AG08396 (cell line): ENCODE results near the gene VAMP1.
A peak's percentile ranks its signal among the peaks of the same experiment; 100 is the strongest.
"Not testable (repeated sequence)": the region's sequence is repeated elsewhere in the genome, so short reads cannot be mapped to it uniquely, and the experiment has no call there.

Source experiments
- DNase-seq: peaks from one replicate; pipeline ENCODE4 v3.0.0; 2012; ENCODE audit warnings: low spot score, mixed read lengths

VAMP1 gene, protein sequence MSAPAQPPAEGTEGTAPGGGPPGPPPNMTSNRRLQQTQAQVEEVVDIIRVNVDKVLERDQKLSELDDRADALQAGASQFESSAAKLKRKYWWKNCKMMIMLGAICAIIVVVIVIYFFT

DNA sequence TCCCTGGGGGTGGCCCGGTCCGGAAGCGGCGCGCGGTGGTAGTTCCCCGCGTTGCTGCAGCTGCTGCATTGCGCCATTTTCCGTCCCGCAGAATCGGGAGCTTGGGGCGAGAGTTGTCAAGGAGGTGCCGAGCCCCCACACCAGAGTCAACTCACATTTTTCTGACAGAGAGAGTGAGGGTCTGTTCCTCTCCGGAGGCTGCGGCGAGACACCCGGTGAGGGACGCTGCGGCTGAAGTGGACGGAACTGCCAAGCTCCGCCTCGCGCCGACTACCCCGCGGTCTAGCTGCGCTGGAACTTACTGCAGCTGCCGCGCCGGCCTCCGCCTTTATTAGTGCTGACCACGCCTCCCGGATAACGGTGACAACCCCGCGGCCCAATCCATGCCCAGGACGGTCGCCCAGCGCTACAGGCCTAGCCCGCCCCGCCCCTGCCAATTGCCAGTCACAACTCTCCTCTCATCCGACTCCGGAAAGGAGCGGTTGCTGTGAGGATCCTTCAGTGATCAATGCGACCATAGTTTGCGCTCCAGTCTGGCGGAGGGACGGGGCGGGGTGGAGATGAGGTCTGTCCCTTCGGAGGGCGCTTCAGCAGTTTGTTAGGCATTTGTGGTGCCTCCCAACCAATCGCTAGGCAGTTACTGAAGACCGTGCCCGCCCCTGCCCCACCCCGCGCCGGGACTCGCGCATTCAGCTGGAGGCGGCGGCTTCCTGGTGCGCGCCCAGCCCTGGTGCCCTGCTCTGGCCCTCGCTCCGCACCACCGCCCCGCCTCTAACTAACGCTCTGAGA lies at the start of gene VAMP1:
Gene VAMP1, minus strand, starts transcription at position 303 of the 789 bp plus-strand sequence. Its CDS starts 146 bp downstream, at position 157.
- DNase-seq, result peak; percentile 98

DNA sequence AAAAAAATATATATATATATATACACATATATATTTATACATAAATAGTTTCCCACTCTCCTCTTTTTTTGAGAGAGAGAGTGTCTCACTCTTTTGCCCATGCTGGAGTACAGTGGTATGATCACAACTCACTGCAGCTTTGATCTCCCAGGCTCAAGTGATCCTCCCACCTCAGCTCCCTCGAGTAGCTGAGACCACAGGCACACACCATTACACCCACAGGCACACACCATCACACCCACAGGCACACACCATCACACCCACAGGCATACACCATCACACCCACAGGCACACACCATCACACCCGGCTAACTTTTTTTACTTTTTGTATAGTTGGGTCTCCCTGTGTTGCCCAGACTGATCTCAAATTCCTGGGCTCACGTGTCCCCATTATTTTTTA lies 49.7 kb upstream of the VAMP1 start:
- DNase-seq, result no peak

DNA sequence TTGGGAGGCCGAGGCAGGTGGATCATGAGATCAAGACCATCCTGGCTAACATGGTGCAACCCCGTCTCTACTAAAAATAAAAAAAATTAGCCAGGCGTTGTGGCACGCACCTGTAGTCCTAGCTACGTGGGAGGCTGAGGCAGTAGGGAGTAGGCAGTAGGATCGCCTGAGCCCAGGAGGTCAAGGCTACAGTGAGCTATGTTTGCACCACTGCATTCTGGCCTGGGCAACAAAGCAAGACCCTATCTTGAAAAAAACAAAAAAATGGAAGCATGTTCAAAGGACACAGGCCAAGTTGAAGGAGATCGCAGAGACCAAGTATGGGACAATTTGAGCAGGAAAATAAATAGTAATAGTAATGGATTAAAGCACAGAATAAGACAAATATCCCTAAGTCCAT lies 37.6 kb upstream of the VAMP1 start:
- DNase-seq, result no peak

DNA sequence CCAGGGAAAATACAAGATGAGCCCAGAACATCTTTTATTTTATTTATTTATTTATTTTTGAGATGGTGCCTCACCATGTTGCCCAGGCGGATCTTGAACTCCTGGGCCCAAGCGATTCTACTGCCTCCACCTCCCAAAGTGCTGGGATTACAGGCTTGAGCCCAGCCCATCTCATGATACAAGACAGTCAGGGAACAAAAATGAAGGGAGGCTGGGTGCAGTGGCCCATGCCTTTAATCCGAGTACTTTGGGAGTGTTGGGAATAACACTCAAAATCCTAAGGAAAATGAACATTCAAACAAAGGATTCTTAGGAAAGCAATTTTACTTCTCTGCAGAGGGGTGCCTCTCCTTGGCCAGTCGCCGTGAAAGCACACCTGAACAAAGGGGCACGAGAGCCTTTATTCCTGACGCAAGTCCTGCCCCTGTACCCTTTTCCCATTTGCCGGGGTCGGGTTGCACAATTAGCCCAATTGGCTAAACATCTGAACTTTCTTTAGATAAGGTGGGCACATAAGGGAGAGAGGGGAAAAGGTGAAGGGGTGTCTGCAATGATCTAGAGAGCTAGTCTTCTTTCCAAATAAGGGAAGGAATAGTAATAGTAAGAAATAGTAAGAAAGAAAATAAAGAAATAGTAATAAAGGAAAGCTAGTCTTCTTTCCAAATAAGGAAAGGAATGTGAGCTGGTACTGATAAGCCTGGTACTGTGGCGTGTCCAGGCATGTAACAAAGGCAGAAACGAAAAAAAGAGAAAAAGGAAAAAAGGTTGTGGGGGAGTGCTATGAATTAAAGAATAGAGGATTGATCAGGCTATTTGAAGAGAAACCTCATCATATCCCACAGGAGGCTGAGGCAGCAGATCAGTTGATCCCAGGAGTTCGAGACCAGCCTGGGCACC lies 36.9 kb upstream of the VAMP1 start:
- DNase-seq, result no peak

DNA sequence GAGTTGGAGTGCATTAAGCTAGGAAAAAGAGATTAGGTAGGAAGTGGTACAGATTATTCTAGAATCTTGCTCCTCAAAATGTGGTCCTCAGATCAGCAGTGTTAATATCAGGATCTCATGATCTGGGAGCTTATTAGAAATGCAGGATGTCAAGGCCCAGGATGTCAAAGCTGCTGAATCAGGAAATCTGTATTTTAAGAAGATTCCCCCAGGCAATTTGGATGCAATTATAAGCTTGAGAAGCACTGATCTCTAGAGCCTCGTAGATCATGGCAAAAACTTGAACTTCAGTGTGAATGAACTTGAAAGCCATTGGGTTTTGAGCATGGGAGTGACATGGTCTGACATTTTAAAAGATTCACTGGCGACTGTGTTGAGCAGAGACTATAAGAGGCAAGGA lies 30.0 kb upstream of the VAMP1 start:
- no peak for DNase-seq

DNA sequence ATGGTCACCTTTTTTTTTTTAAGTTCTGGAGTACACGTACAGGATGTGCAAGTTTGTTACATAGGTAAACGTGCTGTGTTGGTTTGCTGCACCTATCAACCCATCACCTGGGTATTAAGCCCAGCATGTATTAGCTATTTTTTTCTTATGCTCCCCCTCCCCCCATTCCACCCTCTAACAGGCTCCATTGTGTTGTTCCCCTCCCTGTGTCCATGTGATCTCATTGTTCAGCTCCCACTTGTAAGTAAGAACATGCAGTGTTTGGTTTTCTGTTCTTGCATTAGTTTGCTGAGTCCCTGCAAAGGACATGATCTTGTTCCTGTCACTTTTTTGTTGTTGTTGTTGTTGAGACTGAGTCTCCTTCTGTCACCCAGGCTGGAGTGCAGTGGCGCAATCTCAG lies 26.8 kb upstream of the VAMP1 start:
- DNase-seq, result not testable (repeated sequence)

DNA sequence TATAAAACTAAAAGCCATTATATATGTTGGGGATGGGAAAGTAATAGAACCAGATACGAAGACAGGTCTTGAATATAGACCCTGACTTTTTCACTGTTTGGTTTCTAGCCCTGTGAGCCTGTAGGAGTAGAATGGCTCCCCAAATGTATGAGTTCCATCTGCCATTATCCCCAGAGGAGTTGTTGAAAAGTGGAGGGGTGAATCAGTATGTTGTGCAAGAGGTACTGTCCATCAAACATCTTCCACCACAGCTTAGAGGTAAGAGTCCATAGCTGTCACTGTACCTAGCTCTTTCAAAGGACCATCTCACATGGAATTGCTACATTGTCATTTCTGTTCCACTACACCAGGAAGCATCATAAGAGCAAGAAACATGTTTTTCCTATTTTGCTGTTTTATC lies 24.5 kb upstream of the VAMP1 start:
- no peak for DNase-seq

DNA sequence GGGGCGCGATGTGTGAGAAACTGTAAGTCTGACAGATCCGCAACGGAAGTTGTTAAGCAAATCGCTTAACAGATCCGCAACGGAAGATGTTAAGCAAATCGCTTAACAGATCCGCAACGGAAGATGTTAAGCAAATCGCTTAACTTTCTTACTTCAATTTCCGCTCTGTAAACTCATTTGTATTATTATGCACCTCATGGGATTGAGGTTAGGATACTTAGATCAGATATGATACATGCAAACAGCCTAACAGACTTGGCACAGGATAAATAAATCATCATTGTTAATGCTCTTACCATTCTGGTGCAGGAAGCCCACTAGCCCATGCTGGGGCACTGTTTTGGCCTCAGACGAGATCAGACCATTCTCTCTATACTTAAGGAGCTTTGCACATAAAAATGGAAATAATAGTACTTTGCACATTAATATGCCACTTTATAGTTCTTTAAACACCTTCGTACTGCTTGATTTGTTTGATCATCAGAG lies 23.8 kb upstream of the VAMP1 start:
- peak; percentile 5 for DNase-seq

DNA sequence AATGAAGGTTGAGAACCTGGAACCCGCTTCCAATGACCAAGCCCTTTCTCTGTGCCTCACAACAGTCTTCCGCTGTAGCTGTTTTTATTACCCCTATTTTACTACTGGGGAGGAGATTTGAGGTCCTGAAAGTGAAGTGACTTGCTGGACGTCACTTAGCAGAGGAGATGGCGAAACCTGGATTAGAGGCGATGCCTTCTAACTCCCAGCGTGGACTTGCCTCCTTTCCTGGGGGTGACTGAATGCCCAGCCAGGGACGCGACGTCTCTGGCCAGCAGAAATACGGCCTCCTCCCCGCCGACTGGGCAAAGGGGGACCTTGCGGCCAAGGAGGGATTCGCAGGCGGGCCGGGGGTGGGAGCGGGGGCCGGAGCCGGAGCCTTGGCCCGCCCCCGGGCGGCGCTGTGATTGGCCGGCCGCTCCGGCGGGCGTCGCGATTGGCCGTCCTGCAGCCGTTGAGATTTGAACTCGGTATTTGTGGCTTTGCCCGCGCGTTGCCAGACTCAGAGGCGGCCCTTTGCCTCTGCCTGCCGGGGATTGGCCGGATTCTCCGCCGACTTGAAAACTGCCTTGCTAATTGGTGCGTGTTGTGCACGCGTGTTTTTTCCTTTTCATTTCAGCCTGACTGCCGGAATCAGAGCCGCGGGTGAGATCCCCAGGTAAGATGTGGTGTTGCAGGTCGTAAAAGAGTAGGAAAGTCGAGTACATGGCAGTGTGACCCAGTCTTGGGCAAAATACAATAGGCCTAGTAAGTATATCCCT lies 23.2 kb upstream of the VAMP1 start, which contains the start of gene NCAPD2:
Gene NCAPD2, plus strand, starts transcription at position 606 of the 761 bp plus-strand sequence. CDS start 997 bp downstream, outside the sequence.
- peak; percentile 98 for DNase-seq

DNA sequence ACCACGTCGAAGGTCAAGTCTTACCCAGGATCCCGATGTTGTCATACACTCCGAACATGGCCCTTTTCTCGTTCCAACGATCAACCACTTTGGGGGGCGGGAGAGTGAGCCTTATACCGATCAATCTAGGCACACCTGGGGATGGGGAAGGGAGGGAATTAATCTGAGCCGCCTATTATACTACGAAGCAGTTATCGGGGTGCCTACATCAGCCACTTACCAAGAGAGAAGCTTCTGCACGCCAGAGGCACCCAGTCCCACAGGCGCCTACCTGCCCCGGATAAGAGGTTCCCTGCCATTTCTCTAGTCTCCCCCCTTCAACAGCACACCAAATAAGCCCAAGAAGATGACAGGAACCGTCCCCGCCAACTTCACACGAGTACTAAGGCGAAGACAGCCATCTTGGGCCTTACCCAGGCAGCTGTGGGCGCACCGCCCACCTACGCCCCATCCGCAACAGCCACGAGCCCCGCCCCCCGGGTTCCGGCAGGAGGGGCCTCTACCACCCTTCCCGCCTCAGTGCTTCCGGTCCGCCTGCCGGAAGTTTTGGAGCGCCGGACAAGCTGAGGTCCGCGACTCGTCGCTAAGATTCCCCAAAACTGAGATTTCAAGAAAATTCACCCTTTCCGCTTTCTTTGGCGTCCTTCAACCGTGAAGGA lies 22.5 kb upstream of the VAMP1 start, which contains the start of gene MRPL51:
Gene MRPL51, minus strand, starts transcription at position 425 of the 659 bp plus-strand sequence. Its CDS starts 126 bp downstream, at position 299.
- DNase-seq, result peak; percentile 94

DNA sequence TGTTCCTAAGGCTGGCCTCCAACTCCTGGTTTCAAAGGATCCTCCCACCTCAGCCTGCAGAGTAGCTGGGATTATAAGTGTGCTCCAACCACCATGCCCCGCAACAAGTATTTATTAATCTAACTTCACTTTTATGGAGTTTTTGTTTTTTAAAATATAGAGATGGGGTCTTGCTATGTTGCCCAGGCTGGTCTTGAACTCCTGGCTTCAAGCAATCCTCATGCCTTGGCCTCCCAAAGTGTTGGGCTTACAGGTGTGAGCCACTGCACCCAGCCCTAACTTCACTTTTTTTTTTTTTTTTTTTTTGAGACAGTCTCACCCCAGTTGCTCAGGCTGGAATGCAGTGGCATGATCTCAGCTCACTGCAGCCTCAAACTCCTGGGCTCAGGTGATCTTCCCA lies 20.2 kb upstream of the VAMP1 start:
- DNase-seq, result not testable (repeated sequence)

DNA sequence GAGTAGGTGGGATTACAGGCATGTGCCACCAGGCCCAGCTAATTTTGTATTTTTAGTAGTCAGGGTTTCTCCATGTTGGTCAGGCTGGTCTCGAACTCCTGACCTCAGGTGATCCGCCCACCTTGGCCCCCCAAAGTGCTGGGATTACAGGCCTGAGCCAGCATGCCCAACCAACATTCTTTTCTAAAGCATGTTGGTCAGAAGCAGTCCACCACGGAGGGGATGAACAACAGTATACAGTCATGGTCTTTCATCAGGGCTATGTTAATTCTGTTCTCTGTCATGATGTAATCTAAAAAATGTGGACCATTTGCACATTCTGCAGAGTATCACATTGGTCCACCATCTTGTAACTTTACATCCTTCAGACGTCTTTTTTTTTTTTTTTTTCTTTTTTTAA lies 19.0 kb upstream of the VAMP1 start:
- no peak for DNase-seq

DNA sequence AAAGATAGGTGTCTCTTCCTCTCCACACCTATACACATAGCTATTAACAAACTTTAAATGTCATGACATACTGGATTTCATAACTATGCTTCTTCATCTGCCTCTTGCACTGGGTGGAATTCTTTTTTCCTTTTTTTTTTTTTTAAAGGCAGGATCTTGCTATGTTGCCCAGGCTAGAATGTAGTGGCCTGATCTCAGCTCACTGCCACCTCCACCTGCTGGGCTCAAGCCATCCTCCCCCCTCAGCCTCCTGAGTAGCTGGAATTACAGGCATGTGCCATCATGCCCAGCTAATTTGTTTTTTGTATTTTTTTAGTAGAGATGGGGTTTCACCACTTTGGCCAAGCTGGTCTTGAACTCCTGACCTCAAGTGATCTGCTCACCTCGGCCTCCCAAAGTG lies 17.8 kb upstream of the VAMP1 start:
- no peak for DNase-seq

DNA sequence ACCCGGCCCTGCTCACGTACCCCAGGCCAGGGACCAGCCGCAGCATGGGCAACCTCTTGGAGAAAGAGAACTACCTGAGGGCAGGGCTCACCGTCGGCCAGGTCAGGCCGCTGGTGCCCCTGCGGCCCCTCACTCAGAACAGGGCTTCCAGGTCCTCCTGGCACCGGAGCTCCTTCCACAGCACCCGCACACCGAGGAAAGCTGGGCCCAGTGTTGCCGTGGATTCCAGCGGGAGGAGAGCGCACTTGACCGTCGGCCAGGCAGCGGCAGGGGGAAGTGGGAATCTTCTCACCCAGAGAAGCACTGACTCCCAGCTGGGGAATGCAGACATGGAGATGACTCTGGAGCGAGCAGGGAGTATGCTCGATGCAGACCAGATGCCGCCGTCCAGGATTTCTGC lies 7.9 kb upstream of the VAMP1 start:
- no peak for DNase-seq

DNA sequence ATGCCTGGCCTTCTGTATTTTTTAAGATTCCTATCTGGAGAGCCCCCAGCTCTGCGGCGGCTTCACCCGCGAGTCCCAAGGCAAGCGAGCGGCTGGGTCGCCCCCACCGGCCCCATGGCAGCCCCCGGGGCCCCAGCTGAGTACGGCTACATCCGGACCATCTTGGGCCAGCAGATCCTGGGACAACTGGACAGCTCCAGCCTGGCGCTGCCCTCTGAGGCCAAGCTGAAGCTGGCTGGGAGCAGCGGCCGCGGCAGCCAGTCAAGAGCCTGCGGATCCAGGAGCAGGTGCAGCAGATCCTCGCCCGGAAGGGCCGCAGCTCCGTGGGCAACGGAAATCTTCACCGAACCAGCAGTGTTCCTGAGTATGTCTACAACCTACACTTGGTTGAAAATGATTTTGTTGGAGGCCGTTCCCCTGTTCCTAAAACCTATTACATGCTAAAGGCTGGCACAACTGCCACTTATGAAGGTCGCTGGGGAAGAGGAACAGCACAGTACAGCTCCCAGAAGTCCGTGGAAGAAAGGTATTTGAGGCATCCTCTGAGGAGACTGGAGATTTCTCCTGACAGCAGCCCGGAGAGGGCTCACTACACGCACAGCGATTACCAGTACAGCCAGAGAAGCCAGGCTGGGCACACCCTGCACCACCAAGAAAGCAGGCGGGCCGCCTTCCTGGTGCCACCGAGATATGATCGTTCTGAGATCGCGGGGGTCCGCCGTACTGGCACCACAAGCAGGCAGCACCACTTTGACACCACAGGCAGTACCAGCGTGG lies 7.3 kb upstream of the VAMP1 start:
- not testable (repeated sequence) for DNase-seq

DNA sequence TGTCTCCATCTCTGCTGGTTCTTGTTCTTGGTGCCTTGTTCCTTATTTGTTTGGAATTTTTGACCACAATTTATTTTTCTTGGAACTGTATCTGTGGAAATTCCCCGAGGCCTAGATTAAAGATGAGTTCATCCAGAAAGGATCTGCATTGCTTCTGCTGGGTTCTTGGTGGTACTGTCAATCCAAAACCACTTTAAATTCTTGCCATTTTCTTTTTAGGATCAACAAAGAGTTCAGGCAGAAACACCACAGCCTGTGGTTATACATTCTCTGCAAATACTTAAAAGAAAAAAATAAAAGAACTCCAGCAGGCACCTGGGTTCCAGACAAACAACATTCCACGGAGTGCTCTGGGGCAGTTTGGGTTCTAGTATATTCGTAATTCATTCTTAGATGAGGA lies 6.0 kb upstream of the VAMP1 start:
- peak; percentile 86 for DNase-seq

DNA sequence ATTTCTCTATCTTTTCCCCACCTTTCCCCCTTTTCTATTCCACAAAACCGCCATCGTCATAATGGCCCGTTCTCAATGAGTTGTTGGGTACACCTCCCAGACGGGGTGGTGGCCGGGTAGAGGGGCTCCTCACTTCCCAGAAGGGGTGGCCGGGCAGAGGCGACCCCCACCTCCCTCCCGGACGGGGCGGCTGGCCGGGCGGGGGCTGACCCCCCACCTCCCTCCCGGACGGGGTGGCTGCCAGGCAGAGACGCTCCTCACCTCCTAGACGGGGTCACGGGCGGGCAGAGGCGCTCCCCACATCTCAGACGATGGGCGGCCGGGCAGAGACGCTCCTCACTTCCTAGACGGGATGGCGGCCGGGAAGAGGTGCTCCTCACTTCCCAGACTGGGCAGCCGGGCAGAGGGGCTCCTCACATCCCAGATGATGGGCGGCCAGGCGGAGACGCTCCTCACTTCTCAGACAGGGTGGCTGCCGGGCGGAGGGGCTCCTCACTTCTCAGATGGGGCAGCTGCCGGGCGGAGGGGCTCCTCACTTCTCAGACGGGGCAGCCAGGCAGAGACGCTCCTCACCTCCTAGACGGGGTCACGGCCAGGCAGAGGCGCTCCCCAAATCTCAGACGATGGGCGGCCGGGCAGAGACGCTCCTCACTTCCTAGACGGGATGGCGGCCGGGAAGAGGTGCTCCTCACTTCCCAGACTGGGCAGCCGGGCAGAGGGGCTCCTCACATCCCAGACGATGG lies 4.9 kb upstream of the VAMP1 start:
- not testable (repeated sequence) for DNase-seq

DNA sequence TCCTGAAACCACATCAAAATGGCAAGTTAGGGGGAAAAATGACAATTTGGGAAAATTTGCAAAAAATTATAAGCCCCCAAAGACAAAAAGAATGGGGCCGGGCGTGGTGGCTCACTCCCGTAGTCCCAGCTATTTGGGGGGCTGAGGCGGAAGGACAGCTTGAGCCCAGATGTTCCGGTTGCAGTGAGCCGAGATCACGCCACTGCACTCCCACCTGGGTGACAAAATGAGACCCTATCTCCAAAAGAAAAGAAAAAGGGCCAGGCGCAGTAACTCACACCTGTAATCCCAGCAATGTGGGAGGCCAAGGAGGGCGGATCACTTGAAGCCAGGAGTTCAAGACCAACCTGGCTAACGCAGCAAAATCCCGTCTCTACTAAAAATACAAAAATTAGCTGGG lies 2.0 kb upstream of the VAMP1 start:
- DNase-seq, result no peak

DNA sequence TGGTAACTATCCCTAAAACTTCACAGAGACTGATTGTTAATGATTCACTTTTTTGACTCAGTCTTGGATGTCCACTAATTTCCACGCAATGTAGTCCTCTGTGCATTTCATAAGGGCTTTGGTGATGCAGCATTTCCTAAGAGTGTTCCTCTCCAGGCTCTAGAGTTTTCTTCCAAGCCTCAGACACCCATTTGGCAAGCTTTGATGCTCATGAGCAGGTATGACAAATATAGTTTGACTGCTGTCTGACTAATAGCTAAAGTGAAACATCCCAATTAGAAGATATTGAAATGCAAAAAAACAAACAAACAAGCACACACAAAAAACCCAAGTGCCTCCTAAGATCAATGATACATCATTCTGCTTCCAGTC lies 1.5 kb upstream of the VAMP1 start:
- peak; percentile 55 for DNase-seq
